GM21529 (cell line): ENCODE data around the gene PCLO.

ENCODE experiments used
- ATAC-seq: cut with Tn5 transposase; IDR thresholded peaks from one replicate; pipeline ENCODE4 v1.9.1; 2021; ENCODE audit not compliant: unreplicated experiment

PCLO gene

DNA sequence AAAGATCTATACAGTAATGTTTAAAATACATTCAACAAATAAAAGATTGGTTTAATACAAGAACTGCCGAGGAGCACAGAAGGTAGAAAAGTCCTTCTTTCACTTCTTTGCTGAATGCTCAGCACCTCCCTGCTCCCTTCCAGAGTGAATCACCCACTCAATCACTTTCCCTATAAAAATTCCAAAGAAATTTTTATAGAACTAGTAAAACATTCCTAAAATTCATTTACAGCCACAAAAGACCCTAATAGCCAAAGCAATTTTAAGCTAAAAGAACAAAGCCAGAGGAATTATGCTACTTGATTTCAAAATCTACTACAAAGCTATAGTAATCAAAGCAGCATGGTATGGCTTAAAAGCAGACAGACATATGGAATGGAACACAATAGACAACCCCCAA, 320.9 kb downstream of the PCLO start:
- no peak for ATAC-seq

- no peak for ATAC-seq
Observed at GRCh38 chr7:82840061-82840460, 322.6 kb downstream of the PCLO start.

- ATAC-seq = no peak
Observed at GRCh38 chr7:82839555-82839954, 323.1 kb downstream of the PCLO start.

DNA sequence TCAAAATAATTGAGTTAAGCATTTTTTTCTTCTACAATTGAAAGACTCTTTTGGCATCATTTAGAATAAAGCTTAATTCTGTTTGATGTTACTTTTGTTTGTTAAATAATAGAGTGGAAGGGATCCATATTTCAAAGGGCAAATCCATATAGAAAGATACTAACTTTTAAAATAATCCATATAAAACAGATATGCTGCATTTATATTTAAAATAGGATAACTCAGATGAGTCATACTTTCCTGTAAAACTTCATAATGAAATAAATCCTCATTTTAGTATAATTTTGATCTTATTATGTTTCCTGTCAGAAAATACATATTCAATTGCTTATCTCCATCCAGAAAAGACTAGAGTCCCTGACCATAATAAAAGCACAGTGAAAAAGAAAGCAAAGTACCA, 323.6 kb downstream of the PCLO start:
- no peak for ATAC-seq

- no peak for ATAC-seq
Observed at GRCh38 chr7:82838314-82838713, 324.4 kb downstream of the PCLO start.

- no peak for ATAC-seq
Observed at GRCh38 chr7:82823073-82823472, 339.6 kb downstream of the PCLO start.

- no peak for ATAC-seq
Observed at GRCh38 chr7:82821037-82821436, 341.6 kb downstream of the PCLO start.

DNA sequence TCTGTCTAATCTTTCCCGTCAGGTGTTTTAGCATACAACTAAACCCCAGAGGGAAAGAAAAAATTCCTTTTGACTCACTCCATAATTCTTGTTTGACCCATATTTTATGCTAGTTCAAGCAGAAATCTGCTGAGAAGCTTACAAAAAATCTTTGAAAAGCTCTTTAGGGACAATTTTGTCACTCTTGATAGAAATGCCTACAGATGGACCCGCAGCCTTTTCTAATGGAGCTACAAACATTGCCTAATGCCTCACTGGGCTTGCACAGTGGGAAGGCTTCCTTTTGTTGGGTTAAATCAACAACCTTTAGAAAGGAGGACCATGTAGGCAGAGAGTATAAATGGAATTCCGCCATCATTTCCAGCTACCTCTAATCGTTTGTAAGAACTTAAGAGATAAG, 344.5 kb downstream of the PCLO start:
- ATAC-seq = no peak

GRCh38 chr7:82816272-82816671, 346.4 kb downstream of the PCLO start:
- ATAC-seq = no peak

GRCh38 chr7:82810558-82811259, 352.0 kb downstream of the PCLO start:
- peak; percentile 74 for ATAC-seq

- no peak for ATAC-seq
Observed at GRCh38 chr7:82808633-82809032, 354.1 kb downstream of the PCLO start.

DNA sequence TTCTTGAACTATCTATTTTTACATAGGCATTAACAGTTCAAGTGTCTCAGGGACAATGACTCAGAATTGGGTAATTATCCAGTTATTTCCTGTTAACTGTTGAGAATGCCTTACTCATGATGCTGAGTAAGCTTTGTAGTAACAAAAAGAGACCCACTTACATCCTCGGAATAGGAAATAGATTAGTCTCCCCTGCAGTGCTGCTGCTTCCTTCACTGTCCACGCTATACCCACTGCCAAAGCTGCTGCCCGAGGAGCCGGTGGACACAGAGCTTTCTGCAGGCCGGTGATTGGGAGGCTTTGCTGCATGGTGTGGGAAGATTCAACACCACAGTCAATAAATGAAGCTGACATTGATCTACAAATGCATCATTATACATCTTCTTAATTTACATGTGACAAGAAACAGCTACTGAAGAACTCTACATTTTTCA, 357.1 kb downstream of the PCLO start:
- ATAC-seq = no peak

DNA sequence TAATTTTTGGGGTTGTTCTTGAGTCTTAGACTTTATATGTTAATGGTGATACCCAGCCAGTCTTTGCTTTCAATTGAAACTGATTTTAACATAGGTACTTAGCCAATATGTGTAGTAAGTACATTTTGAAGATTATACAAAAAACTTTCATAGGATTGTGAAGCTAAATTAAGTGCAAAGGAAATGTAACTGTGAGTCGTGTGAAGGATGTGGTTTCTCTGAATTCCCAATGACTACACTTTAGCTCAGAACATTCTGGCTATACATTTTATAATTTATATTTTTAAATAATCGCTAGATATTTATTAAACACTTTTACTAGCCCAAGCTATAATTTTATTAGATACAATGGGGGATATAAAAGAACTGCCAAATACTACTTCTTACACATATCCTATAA, 359.3 kb downstream of the PCLO start:
- ATAC-seq = no peak

DNA sequence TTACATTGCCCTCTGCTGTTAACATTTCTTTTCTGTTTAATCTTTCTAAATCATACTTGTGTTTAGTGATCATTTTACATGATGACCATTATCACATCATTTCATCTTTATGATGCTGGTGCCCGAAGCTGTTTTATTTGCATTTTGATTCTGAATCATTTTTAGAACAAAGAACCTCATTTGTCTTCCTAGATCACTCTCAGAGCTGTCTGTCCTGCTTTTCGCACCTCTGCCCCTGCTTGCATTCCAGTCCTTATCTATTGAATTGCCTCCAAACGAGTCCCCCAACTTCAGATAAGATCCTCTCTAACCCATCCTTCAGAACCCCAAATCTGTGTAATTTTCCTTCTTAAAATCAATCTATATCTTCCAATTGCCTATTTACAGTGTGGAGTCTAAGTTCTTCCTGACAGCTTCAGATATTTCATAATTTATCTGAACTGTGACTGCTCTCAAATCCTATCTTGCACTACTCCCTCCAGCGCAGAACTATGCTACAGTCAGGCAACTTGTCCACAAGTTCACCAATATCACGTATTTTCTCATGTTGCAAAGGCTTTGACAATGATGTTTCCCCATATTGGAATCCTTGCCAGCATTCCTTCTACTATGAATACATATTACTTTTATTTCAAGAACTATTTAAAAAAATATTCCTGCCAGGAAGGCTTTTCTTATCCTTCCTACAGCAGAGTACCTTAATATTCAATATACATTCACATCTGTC, 372.6 kb downstream of the PCLO start:
- ATAC-seq = no peak

DNA sequence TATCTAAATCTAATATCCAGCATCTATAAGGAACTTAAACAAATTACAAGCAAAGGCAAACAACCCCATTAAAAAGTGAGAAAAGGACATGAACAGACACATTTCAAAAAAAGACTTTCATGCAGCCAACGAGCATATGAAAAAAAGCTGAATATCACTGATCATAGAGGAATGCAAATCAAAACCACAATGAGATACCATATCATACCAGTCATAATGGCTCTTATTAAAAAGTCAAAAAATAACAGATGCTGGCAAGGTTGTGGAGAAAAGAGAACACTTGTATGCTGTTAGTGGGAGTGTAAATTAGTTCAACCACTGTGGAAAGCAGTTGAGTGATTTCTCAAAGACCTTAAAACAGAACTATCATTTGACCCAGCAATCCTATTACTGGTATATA, 384.7 kb downstream of the PCLO start:
- no peak for ATAC-seq

- ATAC-seq = no peak
Observed at GRCh38 chr7:82762880-82763279, 399.8 kb downstream of the PCLO start.

- no peak for ATAC-seq
Observed at GRCh38 chr7:82760831-82761230, 401.9 kb downstream of the PCLO start.

DNA sequence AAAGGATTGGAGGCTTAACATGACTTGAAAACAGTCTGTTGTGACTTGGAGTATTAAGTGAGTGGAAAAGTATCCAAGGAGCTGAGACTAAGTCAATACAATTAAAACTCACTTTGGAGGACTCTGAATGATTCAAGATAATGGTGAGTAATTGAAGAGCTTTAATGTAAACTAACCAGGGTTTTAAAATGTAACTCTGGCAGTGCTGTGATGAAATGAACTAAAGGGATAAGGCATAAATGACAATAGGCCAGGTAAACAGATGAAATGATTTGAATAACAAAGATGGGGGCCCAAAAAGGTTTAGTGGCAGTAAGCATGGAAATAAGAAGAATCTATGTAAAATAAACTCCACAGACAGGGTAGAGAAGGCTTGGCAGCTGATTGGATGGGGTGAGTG, 402.6 kb downstream of the PCLO start:
- no peak for ATAC-seq

- ATAC-seq = no peak
Observed at GRCh38 chr7:82755705-82756551, 406.8 kb downstream of the PCLO start.

DNA sequence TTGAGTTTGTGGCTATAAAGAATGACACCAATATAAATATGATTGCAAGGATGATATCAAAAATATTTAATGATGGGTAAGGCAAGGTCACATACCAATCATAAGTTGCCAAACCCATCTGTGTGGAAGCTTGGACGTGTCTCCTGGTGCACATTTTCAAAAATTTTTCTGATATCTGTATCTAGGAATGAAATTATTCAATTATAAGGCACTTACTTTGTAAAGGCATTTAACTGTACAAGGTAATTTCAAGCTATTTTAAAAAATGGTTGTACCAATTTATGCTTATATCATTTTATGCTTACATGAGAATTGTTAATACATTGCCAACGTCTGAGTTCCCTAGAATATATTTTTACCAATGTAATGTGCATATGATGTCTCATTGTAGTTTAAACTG, 412.7 kb downstream of the PCLO start:
- no peak for ATAC-seq

DNA sequence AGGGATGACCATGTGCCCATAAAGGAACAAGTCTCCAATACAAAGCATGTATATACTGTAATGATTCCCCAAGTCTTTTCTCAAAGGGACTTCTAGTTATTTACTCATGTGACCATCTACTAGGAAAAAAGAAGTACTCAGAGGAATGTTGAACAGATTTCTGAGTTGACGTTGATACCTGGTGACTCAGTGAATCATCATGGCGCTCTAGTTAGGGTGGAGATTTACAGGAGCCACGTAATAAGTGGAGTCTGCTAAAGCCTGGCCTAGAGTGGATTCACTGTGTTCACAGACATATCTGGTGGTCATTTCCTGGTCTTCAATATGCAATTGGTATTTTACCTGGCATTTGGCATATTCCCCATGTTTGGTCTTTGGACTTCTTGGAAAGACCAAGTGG, 416.9 kb downstream of the PCLO start:
- ATAC-seq = no peak

GRCh38 chr7:82745117-82745516, 417.6 kb downstream of the PCLO start:
- ATAC-seq = no peak
